HEK293T (cell line): ENCODE results near the gene KLHL28.

Experiments
- BHLHE40 ChIP-seq: fragments of 450-650 bp; IDR thresholded peaks from 2 replicates; pipeline ENCODE4 v1.6.1; 2016; ENCODE audit warnings: mild to moderate bottlenecking, moderate library complexity, borderline replicate concordance
- ELF4 ChIP-seq: fragments of 450-650 bp; IDR thresholded peaks from 2 replicates; pipeline ENCODE4 v1.6.1; 2017; ENCODE audit warnings: antibody characterized with exemption
- FOXA1 ChIP-seq: fragments of 450-650 bp; IDR thresholded peaks from 2 replicates; pipeline ENCODE4 v1.6.1; 2016; ENCODE audit warnings: mild to moderate bottlenecking
- TARDBP ChIP-seq: fragments of 450-650 bp; IDR thresholded peaks from 2 replicates; pipeline ENCODE4 v1.6.1; 2016

DNA sequence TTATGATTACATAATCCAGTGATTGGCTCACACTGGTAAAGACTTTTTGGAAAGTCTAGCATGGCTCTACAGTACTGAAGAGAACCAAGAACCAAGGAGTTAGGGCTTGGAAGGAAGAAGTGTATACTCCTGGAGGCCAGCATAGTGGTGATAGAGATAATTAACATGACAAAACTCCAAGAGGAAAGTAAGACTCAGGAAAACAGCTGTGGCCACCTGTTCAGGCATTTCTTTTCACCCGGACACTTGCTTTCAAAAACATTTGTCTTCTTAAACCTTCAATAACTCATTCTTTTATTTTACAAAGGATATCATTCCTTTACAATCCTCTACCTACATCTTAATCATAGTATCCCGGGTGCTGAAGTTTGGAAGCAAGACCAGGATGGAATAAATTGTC lies 50.9 kb downstream of the KLHL28 start:
- TF ChIP-seq FOXA1 (no peak), BHLHE40 (no peak), TARDBP (no peak), ELF4 (no peak)
